IMR-90 (cell line): Measurements from ENCODE around the gene ZNF775.

Source experiments
- CTCF ChIP-seq: conservative IDR thresholded peaks from 2 replicates; pipeline ENCODE4 v1.5.1; 2012; ENCODE audit warnings: mild to moderate bottlenecking, low read depth, low read length, improper control_type of control experiment
- MXI1 ChIP-seq: IDR thresholded peaks from 2 replicates; pipeline ENCODE4 v1.6.1; 2012; ENCODE audit warnings: low read depth, mild to moderate bottlenecking, low read length, moderate library complexity, borderline replicate concordance
- POLR2A ChIP-seq: IDR thresholded peaks from 2 replicates; pipeline ENCODE4 v1.6.1; 2012; ENCODE audit warnings: mild to moderate bottlenecking, low read depth, low read length
- RAD21 ChIP-seq: IDR thresholded peaks from 2 replicates; pipeline ENCODE4 v1.6.1; 2012; ENCODE audit warnings: low read length, improper control_type of control experiment
- RCOR1 ChIP-seq: IDR thresholded peaks from 2 replicates; pipeline ENCODE4 v1.6.1; 2012; ENCODE audit warnings: mild to moderate bottlenecking, low read length, improper control_type of control experiment; ENCODE audit not compliant: insufficient replicate concordance
- USF2 ChIP-seq: fragments of 150-350 bp; IDR thresholded peaks from 2 replicates; pipeline ENCODE4 v1.6.1; 2017; ENCODE audit warnings: mild to moderate bottlenecking, antibody characterized with exemption, low read length, low read depth

GRCh38 chr7:150415161-150416153, 36.3 kb downstream of the ZNF775 start:
- TF ChIP-seq POLR2A (no peak), CTCF (no peak), USF2 (no peak), RAD21 (no peak), RCOR1 (no peak), MXI1 (no peak)
